GM23338 (cell line): ENCODE measurements around the gene DVL2.

Source experiments
- CREB1 ChIP-seq: fragments of 250-450 bp; sonication (Bioruptor Pico); IDR thresholded peaks from 2 replicates; pipeline ENCODE4 v1.5.0; 2020; ENCODE audit warnings: low read depth, mild to moderate bottlenecking, moderate library complexity
- CTCF ChIP-seq, 2 experiments: fragments of 200-600 bp in 1 of 2; sonication (generic) in 1 of 2; conservative IDR thresholded peaks; 2 replicates each; pipeline versions ENCODE4 v1.5.1 to v1.6.1; 2016 to 2017; ENCODE audit warnings: antibody characterized with exemption in 2 of 2, low read depth in 2 of 2, mild to moderate bottlenecking in 2 of 2, moderate library complexity in 1 of 2
- EZH2 ChIP-seq: fragments of 200-600 bp; sonication (generic); IDR thresholded peaks from one replicate; pipeline ENCODE4 v1.8.0; 2017; ENCODE audit warnings: antibody characterized with exemption, mild to moderate bottlenecking, low read depth; ENCODE audit not compliant: unreplicated experiment
- POLR2AphosphoS5 ChIP-seq: IDR thresholded peaks from 2 replicates; pipeline ENCODE4 v1.6.1; 2016; ENCODE audit warnings: antibody characterized with exemption, low read depth
- STAT1 ChIP-seq: IDR thresholded peaks from one replicate; pipeline ENCODE4 v1.6.1; 2016; ENCODE audit warnings: antibody characterized with exemption; ENCODE audit not compliant: unreplicated experiment

GRCh38 chr17:7239091-7240027 is 5.0 kb upstream of the DVL2 start, which contains the start of gene PHF23:
- TF ChIP-seq POLR2AphosphoS5: peak; percentile 44; the same call in 1 of the 2 replicates
- no peak for TF ChIP-seq CTCF (conservative IDR thresholded peaks at IDR 0.05; ENCODE audit: low read depth in 2 of 2)
- no peak for TF ChIP-seq STAT1
- TF ChIP-seq EZH2: no peak
- peak; percentile 59 for TF ChIP-seq CREB1 (CRISPR knock-in tag)
